Measurements from ENCODE around the gene ABHD6.

GRCh38 chr3:58238830-58239229 lies 1.2 kb downstream of the ABHD6 start:
- TF ChIP-seq EZH2 (IDR thresholded peaks at IDR 0.05; ENCODE audit: borderline replicate concordance): no peak
- no peak for TF ChIP-seq CTCF (IDR thresholded peaks at IDR 0.05; ENCODE audit: poor library complexity)
